Bronchial epithelial cell (primary cell): Measurements from ENCODE around the gene SP2. TPM values are rescaled to one million over a fixed set of nuclear protein-coding genes. Genes with fewer than 3 reads are reported as not detected.

ENCODE experiments used
- DNase-seq: peaks from one replicate; pipeline ENCODE4 v3.0.0-alpha.2; 2010; ENCODE audit warnings: low read depth
- FAIRE-seq: peaks from 2 replicates; lab custom pipeline; 2011; peaks lifted over from hg19 to GRCh38; lab: Jason Lieb, UNC
- H3K27me3 ChIP-seq: 2 replicates; pipeline ENCODE4 v1.5.1; 2011; ENCODE audit warnings: low read length; ENCODE audit not compliant: control insufficient read depth, insufficient read depth
- H3K36me3 ChIP-seq: 2 replicates; pipeline ENCODE4 v1.5.1; 2011; ENCODE audit warnings: low read length; ENCODE audit not compliant: control insufficient read depth, insufficient read depth
- H3K4me3 ChIP-seq: 2 replicates; pipeline ENCODE4 v1.5.1; 2011; ENCODE audit warnings: mild to moderate bottlenecking, low read depth, low read length, control low read depth
- total RNA-seq: library from RNA; depleted of rRNA; stranded (reverse); fragments of >200 nt; gene quantifications from 2 replicates; pipeline ENCODE4 v1.2.1, GENCODE V29; 2014
- TF ChIP-seq, protein P1 (sequence below): IDR thresholded peaks from 2 replicates; pipeline ENCODE4 v1.5.1; 2011; ENCODE audit warnings: mild to moderate bottlenecking, moderate library complexity, low read length, control low read depth, inconsistent platforms; ENCODE audit not compliant: insufficient read depth, severe bottlenecking

Gene SP2
- total RNA-seq, 1 donor from 2014 or later, result 1.1 TPM

DNA sequence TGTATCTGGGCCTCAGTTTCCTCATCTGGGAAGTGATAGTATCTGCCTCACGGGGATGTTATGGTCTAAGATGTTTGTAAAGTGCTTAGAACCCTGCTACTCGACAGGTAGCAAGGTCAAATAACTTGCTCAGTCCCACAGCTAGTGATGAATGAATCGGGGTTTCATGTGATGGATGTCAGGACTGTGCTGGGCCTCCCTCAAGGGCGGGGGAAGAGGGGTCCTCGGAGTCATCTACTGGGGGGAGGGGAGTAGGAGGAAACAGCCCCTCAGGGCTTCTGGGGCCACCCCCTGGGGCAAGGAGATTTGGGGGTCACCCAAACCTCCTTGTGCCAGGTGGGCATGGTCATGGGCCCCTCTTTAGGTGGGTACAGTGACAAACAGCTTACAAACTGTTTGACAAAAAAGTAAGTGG is 46.1 kb downstream of the SP2 start:
- Histone ChIP-seq H3K4me3 (peak overlapping the region; percentile 77), H3K27me3 (no peaks in the 10 kb centered on the region), H3K36me3 (peaks cover 12% of the 10 kb centered on the region)
- FAIRE-seq (no peak), DNase-seq (no peak)
- TF ChIP-seq, protein P1, sequence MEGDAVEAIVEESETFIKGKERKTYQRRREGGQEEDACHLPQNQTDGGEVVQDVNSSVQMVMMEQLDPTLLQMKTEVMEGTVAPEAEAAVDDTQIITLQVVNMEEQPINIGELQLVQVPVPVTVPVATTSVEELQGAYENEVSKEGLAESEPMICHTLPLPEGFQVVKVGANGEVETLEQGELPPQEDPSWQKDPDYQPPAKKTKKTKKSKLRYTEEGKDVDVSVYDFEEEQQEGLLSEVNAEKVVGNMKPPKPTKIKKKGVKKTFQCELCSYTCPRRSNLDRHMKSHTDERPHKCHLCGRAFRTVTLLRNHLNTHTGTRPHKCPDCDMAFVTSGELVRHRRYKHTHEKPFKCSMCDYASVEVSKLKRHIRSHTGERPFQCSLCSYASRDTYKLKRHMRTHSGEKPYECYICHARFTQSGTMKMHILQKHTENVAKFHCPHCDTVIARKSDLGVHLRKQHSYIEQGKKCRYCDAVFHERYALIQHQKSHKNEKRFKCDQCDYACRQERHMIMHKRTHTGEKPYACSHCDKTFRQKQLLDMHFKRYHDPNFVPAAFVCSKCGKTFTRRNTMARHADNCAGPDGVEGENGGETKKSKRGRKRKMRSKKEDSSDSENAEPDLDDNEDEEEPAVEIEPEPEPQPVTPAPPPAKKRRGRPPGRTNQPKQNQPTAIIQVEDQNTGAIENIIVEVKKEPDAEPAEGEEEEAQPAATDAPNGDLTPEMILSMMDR, result no peak

DNA sequence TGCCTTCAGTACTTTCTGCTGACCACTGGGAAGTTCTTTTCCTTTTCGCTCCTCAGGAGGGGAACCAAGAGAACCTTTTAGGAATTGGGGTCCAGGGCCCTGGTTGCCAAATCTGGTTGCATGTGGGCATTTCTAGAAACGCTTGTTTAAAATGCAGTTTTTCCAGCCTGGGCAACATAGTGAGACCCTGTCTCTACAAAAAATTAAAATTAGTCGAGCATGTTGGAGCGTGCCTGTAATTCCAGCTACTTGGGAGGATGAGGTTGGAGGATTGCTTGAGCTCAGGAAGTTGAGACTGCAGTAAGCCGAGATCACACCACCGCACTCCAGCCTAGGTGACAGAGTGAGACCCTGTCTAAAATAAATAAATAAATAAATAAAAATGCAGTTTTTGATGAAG is 46.5 kb downstream of the SP2 start:
- DNase-seq, result no peak
- H3K4me3 ChIP-seq, result peak overlapping the region; percentile 77

DNA sequence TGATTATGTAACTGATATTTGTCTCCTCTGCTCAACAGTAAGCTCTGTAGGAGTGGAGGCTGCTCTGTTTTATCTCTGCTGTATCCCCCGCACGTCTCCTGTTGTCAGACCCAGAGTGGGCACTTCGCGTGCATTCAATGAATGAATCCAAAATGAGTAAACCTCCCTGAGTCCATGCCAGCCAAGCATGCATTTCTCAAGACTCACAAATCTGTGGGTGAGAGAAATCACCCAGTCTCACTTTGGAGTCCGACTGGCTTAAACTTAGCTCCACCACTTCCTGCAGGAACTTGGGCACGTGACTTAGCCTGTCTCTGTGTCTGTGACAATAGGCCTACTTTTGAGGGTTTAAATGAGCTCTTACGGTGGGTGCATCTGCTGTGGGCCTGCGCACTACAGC is 49.0 kb downstream of the SP2 start:
- FAIRE-seq (no peak), DNase-seq (no peak)
- TF ChIP-seq, protein P1, result no peak
- peaks cover 17% of the 10 kb centered on the region for H3K36me3 ChIP-seq
- H3K27me3 ChIP-seq, result no peaks in the 10 kb centered on the region
- no peak overlapping the region for H3K4me3 ChIP-seq

More for the DNA sequence above, 46.5 kb downstream of the SP2 start:
- peaks cover 12% of the 10 kb centered on the region for H3K36me3 ChIP-seq
- no peak for FAIRE-seq
- no peaks in the 10 kb centered on the region for H3K27me3 ChIP-seq
- TF ChIP-seq, protein P1, result no peak

DNA sequence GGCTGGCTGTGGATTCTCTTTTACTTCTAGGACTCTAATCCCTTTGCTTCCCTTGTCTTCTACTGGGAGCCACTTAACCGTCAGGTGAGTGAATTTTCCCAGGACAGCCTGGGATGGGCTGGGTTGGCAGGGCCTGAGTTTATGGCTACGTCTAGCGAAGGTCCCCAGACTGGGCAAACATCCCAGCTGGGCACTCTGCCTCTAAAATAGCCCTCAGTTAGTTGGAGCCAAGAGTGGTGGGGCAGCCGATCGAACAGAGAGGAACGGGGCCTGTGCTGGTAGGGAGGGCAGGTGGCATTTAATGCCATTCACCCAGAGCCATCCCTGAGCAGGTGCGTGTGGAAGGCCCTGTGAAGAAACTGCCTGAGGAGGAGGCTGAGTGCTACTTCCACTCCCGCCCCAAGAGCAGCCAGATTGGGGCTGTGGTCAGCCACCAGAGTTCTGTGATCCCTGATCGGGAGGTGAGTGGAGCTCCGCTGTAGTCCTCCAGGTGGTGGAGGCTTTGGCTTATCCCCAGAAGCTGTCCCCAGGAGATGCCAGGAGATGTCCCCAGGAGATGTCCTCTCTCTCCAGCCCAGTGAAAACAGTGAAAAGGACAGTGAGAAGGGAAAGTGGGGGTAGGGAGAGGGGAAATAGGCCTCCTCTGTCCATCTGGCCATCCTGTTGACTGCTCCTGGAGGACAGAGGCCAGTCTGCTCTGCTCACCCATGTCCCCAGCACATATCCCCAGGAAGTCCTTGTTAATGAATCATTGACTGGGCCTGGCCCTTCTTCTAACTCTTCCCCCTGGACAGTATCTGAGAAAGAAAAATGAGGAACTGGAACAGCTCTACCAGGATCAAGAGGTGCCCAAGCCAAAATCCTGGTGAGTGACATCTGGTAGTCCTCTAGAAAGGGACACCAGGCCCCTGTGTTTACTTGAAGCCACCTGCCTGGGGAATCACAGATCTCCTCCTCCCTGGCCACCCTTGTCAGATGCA is 49.8 kb downstream of the SP2 start:
- H3K36me3 ChIP-seq, result peaks cover 20% of the 10 kb centered on the region
- no peaks in the 10 kb centered on the region for H3K27me3 ChIP-seq
- H3K4me3 ChIP-seq, result no peak overlapping the region
- FAIRE-seq (no peak), DNase-seq (no peak)
- TF ChIP-seq, protein P1, result no peak

DNA sequence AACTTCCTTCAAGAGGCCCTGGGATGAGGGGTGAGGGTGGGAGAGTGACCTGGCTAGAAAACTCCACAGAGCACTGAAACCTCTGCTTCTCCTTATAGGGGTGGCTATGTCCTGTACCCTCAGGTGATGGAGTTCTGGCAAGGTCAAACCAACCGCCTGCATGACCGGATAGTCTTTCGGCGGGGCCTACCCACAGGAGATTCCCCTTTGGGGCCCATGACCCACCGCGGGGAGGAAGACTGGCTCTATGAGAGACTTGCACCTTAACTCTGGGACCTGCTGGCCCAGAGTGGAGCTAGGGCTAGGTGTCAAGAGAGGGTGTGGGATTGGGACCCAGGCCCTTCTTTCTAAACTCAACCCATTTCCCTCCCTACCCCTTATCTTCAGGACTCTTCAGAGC is 50.5 kb downstream of the SP2 start:
- no peak for FAIRE-seq
- TF ChIP-seq, protein P1, result no peak
- Histone ChIP-seq H3K36me3 (peaks cover 20% of the 10 kb centered on the region), H3K4me3 (no peak overlapping the region), H3K27me3 (no peaks in the 10 kb centered on the region)
- no peak for DNase-seq
